Neural cell (in vitro differentiated cells): Measurements from ENCODE around the gene DYNLL1. TPM values are rescaled to one million over a fixed set of nuclear protein-coding genes. Genes with fewer than 3 reads are reported as not detected.

Source experiments
- H2AFZ ChIP-seq: fragments of 200-600, 300-800 bp; sonication (generic), shearing (Covaris generic); 2 replicates; pipeline ENCODE4 v1.6.0; 2014; ENCODE audit warnings: low read depth, mild to moderate bottlenecking, antibody characterized with exemption, low read length, moderate library complexity
- H3F3A ChIP-seq: fragments of 200-600 bp; shearing (Covaris generic); 2 replicates; pipeline ENCODE4 v1.6.1; 2016; ENCODE audit warnings: mild to moderate bottlenecking, moderate library complexity, mixed read lengths, antibody characterized with exemption, low read length; ENCODE audit not compliant: insufficient read depth, poor library complexity, severe bottlenecking
- H3K27ac ChIP-seq: fragments of 200-600, 300-800 bp; sonication (generic), shearing (Covaris generic); 2 replicates; pipeline ENCODE4 v1.5.1; 2014; ENCODE audit warnings: mild to moderate bottlenecking, low read length, moderate library complexity
- H3K27me3 ChIP-seq: fragments of 300-800, 200-600 bp; sonication (generic), shearing (Covaris generic); 2 replicates; pipeline ENCODE4 v1.6.0; 2014; ENCODE audit warnings: mild to moderate bottlenecking, low read depth, low read length, moderate library complexity; ENCODE audit not compliant: insufficient read depth
- H3K36me3 ChIP-seq: fragments of 300-800, 200-600 bp; sonication (generic), shearing (Covaris generic); 2 replicates; pipeline ENCODE4 v1.5.1; 2014; ENCODE audit warnings: mild to moderate bottlenecking, antibody characterized with exemption, low read length, moderate library complexity; ENCODE audit not compliant: insufficient read depth
- H3K4me2 ChIP-seq: fragments of 300-800, 200-600 bp; sonication (generic), shearing (Covaris generic); 2 replicates; pipeline ENCODE4 v1.6.0; 2014; ENCODE audit warnings: mild to moderate bottlenecking, low read length
- H3K4me3 ChIP-seq: fragments of 300-800, 200-600 bp; sonication (generic), shearing (Covaris generic); 2 replicates; pipeline ENCODE4 v1.5.1; 2014; ENCODE audit warnings: mild to moderate bottlenecking, low read length, moderate library complexity
- H3K79me2 ChIP-seq: fragments of 200-600 bp; shearing (Covaris generic); replicated peaks from 2 replicates; pipeline ENCODE4 v1.6.0; 2014; ENCODE audit warnings: mild to moderate bottlenecking, low read length, moderate library complexity; ENCODE audit not compliant: insufficient read depth
- H3K9ac ChIP-seq: fragments of 300-800, 200-600 bp; sonication (generic), shearing (Covaris generic); 2 replicates; pipeline ENCODE4 v1.6.1; 2016; ENCODE audit warnings: mild to moderate bottlenecking, low read length, mixed read lengths
- H3K9me2 ChIP-seq: fragments of 200-600 bp; shearing (Covaris generic); 2 replicates; pipeline ENCODE4 v1.6.1; 2016; ENCODE audit warnings: mild to moderate bottlenecking, low read length, mixed read lengths; ENCODE audit not compliant: insufficient read depth
- H3K9me3 ChIP-seq: fragments of 200-600, 300-800 bp; sonication (generic), shearing (Covaris generic); 2 replicates; pipeline ENCODE4 v1.6.1; 2016; ENCODE audit warnings: mild to moderate bottlenecking, mixed run types, low read length, moderate library complexity, mixed read lengths
- H4K20me1 ChIP-seq: fragments of 200-600 bp; shearing (Covaris generic); 2 replicates; pipeline ENCODE4 v1.6.1; 2016; ENCODE audit warnings: mild to moderate bottlenecking, mixed run types; ENCODE audit not compliant: insufficient read depth
- EP300 ChIP-seq: fragments of 450-650 bp; conservative IDR thresholded peaks from 2 replicates; pipeline ENCODE4 v1.6.1; 2014; ENCODE audit warnings: antibody characterized with exemption, mild to moderate bottlenecking, moderate library complexity; ENCODE audit not compliant: poor library complexity, severe bottlenecking
- EZH2 ChIP-seq: fragments of 200-600, 300-800 bp; shearing (Covaris generic), sonication (generic); IDR thresholded peaks from 2 replicates; pipeline ENCODE4 v1.6.1; 2014; ENCODE audit warnings: antibody characterized with exemption, low read length, borderline replicate concordance, mild to moderate bottlenecking; ENCODE audit not compliant: insufficient read depth, poor library complexity, severe bottlenecking
- MXI1 ChIP-seq: fragments of 450-650 bp; conservative IDR thresholded peaks from 2 replicates; pipeline ENCODE4 v1.6.1; 2014; ENCODE audit warnings: antibody characterized with exemption, mild to moderate bottlenecking; ENCODE audit not compliant: poor library complexity, severe bottlenecking
- POLR2AphosphoS5 ChIP-seq: IDR thresholded peaks from 2 replicates; pipeline ENCODE4 v1.6.1; 2012
- RAD21 ChIP-seq: fragments of 450-650 bp; conservative IDR thresholded peaks from 2 replicates; pipeline ENCODE4 v1.6.1; 2014; ENCODE audit warnings: antibody characterized with exemption, mild to moderate bottlenecking, moderate library complexity
- SMC3 ChIP-seq: fragments of 450-650 bp; conservative IDR thresholded peaks from 2 replicates; pipeline ENCODE4 v1.6.1; 2014; ENCODE audit warnings: antibody characterized with exemption, mild to moderate bottlenecking, moderate library complexity; ENCODE audit not compliant: poor library complexity
- TAF1 ChIP-seq: IDR thresholded peaks from 2 replicates; pipeline ENCODE4 v1.6.1; 2012; ENCODE audit warnings: low read depth
- polyA plus RNA-seq: library from polyadenylated mRNA; depleted of rRNA; stranded (reverse); fragments of >200 nt; gene quantifications from 2 replicates; pipeline ENCODE4 v1.2.3, GENCODE V29; 2014
- TF ChIP-seq, protein P1 (sequence below): fragments of 450-650 bp; IDR thresholded peaks from 2 replicates; pipeline ENCODE4 v1.5.1; 2014; ENCODE audit warnings: antibody characterized with exemption, mild to moderate bottlenecking, moderate library complexity; ENCODE audit not compliant: poor library complexity, severe bottlenecking
- TF ChIP-seq, protein P2 (sequence below): IDR thresholded peaks from 2 replicates; pipeline ENCODE4 v1.6.1; 2012; ENCODE audit warnings: borderline replicate concordance

Gene DYNLL1
- polyA plus RNA-seq, 1 donor from 2014 or later, result 466 TPM

DNA sequence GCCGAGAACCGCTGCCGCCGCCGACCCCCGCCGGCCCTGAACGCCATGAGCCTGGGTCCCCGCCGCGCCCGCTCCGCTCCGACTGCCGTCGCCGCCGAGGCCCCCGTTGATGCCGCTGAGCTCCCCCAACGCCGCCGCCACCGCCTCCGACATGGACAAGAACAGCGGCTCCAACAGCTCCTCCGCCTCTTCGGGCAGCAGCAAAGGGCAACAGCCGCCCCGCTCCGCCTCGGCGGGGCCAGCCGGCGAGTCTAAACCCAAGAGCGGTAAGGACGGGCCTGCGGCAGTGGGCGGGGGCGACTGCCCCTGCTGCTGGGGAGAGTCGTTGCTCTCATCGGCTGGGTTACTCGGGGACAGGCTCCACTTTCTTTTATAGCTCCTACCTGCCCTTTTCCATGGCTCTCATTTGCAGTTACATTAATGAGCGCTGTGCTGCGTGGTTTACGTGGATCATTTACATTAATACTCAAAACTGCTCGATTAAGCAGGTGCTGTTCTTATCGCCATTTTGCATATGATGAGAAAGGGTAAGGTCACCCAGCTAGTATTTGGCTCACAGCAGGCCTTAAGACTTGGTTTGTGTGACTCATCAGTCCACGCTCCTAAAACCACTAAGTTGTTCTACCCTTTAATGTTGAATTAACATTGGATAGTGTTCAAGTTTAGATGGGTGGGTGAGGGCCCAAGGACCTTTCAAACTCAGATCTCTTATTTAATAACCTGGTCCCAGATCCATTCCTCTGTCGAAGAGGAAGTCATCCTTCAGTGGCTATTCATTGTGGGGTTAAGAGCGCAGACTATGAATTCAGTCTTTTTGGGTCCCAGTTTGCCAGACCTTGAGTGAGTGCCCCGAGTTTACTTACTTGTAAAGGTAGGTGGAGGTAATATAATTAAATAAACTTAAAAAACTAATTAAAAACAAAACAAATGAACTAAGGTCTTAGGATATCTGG, 39.1 kb downstream of the DYNLL1 start:
- peak overlapping the region; percentile 51 for H2AFZ ChIP-seq
- H3K27me3 ChIP-seq, result no peaks in the 10 kb centered on the region
- no peaks in the 10 kb centered on the region for H3K9me3 ChIP-seq
- H3K27ac ChIP-seq, result peak overlapping the region; percentile 87
- no peak for TF ChIP-seq EZH2
- peak; percentile 49 for TF ChIP-seq MXI1
- TF ChIP-seq TAF1, result peak; percentile 13
- no peaks in the 10 kb centered on the region for H3K9me2 ChIP-seq
- no peaks in the 10 kb centered on the region for H3K36me3 ChIP-seq
- H3F3A ChIP-seq, result no peaks in the 10 kb centered on the region
- peaks cover 16% of the 10 kb centered on the region for H4K20me1 ChIP-seq
- H3K9ac ChIP-seq, result peak overlapping the region; percentile 96
- peak overlapping the region; percentile 100 for H3K4me3 ChIP-seq
- peaks cover 54% of the 10 kb centered on the region for H3K79me2 ChIP-seq
- H3K4me2 ChIP-seq, result peak overlapping the region; percentile 94

DNA sequence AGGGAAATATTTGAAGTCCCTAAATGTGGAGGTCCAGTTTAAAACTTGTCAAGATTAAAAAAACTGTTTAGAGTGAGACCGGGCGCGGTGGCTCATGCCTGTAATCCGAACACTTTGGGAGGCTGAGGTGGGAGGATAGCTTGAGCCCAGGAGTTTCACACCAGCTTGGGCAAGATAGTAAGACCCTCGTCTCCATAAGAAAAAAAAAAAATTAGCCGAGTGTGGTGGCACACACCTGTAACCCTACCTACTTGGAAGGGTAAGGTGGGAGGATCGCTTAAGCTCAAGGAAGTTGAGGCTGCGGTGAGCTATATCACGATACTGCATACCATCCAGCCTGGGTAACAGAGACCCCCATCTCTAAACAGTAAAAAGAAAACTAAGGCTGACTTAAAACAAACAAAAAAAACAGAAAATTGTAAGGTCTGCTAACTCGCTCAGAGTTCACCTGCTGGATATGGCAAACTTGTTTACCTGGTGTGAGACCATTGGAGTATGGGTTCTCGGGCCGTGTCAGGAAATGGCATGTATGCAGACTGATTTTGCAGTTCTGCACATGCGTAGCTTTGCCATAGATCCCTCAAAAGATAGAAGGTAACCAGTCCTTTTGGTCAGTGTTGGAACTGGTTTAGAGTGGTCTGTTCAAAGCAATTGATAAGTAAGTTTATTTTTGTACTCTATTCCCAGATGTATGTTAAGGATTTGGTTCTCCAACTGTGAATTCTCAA, 40.3 kb downstream of the DYNLL1 start:
- TF ChIP-seq POLR2AphosphoS5, result no peak
- no peak for TF ChIP-seq MXI1
- TF ChIP-seq, protein P1, sequence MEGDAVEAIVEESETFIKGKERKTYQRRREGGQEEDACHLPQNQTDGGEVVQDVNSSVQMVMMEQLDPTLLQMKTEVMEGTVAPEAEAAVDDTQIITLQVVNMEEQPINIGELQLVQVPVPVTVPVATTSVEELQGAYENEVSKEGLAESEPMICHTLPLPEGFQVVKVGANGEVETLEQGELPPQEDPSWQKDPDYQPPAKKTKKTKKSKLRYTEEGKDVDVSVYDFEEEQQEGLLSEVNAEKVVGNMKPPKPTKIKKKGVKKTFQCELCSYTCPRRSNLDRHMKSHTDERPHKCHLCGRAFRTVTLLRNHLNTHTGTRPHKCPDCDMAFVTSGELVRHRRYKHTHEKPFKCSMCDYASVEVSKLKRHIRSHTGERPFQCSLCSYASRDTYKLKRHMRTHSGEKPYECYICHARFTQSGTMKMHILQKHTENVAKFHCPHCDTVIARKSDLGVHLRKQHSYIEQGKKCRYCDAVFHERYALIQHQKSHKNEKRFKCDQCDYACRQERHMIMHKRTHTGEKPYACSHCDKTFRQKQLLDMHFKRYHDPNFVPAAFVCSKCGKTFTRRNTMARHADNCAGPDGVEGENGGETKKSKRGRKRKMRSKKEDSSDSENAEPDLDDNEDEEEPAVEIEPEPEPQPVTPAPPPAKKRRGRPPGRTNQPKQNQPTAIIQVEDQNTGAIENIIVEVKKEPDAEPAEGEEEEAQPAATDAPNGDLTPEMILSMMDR, result no peak
- no peak for TF ChIP-seq RAD21
- TF ChIP-seq EZH2, result no peak
- Histone ChIP-seq H3K4me3 (peak overlapping the region; percentile 100), H3F3A (no peaks in the 10 kb centered on the region), H2AFZ (no peak overlapping the region), H3K4me2 (peak overlapping the region; percentile 94), H3K27ac (no peak overlapping the region), H3K9ac (peak overlapping the region; percentile 96), H3K9me2 (no peaks in the 10 kb centered on the region), H3K9me3 (no peaks in the 10 kb centered on the region), H3K79me2 (peaks cover 65% of the 10 kb centered on the region), H3K27me3 (no peaks in the 10 kb centered on the region), H4K20me1 (peaks cover 16% of the 10 kb centered on the region), H3K36me3 (no peaks in the 10 kb centered on the region)

DNA sequence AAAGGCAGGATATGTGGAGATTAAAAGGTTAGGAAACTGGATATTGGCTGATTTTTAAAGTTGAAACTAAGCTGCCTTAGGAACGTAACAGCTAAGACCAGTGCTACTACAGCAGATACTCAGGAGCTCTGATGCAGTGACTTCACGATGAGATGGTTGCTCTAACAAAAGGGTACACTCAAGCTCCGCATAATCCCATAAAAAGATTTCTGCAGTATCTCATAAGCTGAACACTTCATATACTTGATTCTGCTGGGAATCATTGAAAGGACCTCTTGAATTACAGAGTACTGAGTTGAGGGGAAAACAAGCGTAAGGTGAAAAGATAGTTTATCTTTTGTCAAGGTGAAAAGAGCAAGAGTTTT, 41.9 kb downstream of the DYNLL1 start:
- H3K9ac ChIP-seq, result no peak overlapping the region

More for the DNA sequence above, 41.9 kb downstream of the DYNLL1 start:
- Histone ChIP-seq H3K9me2 (no peaks in the 10 kb centered on the region), H3K27ac (no peak overlapping the region), H3K79me2 (peaks cover 75% of the 10 kb centered on the region), H3K36me3 (no peaks in the 10 kb centered on the region), H3K4me3 (peak overlapping the region; percentile 100), H3K4me2 (no peak overlapping the region), H4K20me1 (peaks cover 16% of the 10 kb centered on the region), H2AFZ (no peak overlapping the region), H3K9me3 (no peaks in the 10 kb centered on the region), H3K27me3 (no peaks in the 10 kb centered on the region), H3F3A (no peaks in the 10 kb centered on the region)
- TF ChIP-seq RAD21, result no peak
- no peak for TF ChIP-seq POLR2AphosphoS5
- TF ChIP-seq TAF1, result no peak
- TF ChIP-seq, protein P2, sequence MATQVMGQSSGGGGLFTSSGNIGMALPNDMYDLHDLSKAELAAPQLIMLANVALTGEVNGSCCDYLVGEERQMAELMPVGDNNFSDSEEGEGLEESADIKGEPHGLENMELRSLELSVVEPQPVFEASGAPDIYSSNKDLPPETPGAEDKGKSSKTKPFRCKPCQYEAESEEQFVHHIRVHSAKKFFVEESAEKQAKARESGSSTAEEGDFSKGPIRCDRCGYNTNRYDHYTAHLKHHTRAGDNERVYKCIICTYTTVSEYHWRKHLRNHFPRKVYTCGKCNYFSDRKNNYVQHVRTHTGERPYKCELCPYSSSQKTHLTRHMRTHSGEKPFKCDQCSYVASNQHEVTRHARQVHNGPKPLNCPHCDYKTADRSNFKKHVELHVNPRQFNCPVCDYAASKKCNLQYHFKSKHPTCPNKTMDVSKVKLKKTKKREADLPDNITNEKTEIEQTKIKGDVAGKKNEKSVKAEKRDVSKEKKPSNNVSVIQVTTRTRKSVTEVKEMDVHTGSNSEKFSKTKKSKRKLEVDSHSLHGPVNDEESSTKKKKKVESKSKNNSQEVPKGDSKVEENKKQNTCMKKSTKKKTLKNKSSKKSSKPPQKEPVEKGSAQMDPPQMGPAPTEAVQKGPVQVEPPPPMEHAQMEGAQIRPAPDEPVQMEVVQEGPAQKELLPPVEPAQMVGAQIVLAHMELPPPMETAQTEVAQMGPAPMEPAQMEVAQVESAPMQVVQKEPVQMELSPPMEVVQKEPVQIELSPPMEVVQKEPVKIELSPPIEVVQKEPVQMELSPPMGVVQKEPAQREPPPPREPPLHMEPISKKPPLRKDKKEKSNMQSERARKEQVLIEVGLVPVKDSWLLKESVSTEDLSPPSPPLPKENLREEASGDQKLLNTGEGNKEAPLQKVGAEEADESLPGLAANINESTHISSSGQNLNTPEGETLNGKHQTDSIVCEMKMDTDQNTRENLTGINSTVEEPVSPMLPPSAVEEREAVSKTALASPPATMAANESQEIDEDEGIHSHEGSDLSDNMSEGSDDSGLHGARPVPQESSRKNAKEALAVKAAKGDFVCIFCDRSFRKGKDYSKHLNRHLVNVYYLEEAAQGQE, result no peak
- TF ChIP-seq SMC3, result no peak
- TF ChIP-seq MXI1, result no peak
- no peak for TF ChIP-seq EP300
- TF ChIP-seq, protein P1, result no peak
- no peak for TF ChIP-seq EZH2
